Lung (tissue), 12 donors: ENCODE measurements around the gene SNRPD3. TPM values are rescaled to one million over a fixed set of nuclear protein-coding genes. Genes with fewer than 3 reads are reported as not detected.
A peak's percentile ranks its signal among the peaks of the same experiment; 100 is the strongest.
"Not testable (repeated sequence)": the region's sequence is repeated elsewhere in the genome, so short reads cannot be mapped to it uniquely, and the experiment has no call there.

Experiments
- ATAC-seq: fragments of 200-7000 bp; cut with Tn5 transposase; one replicate; pipeline ENCODE4 v1.9.1; 2020; ENCODE audit warnings: moderate number of reproducible peaks; ENCODE audit not compliant: insufficient read depth, low FRiP score
- DNase-seq, 3 donors: peaks; one replicate each; pipeline ENCODE4 v3.0.0-alpha.2; 2013 to 2017
- H3K27ac ChIP-seq, 2 donors: one replicate each; pipeline ENCODE4 v1.5.1; 2013; ENCODE audit warnings: mild to moderate bottlenecking in 2 of 2, moderate library complexity in 2 of 2, control low read depth in 1 of 2, inconsistent platforms in 1 of 2, low read depth in 1 of 2, low read length in 1 of 2
- H3K27me3 ChIP-seq, 3 donors: one replicate each; pipeline ENCODE4 v1.5.1; 2013; ENCODE audit warnings: low read length in 2 of 3; ENCODE audit not compliant: control insufficient read depth in 3 of 3, insufficient read depth in 3 of 3
- H3K36me3 ChIP-seq, 4 donors: one replicate each; pipeline ENCODE4 v1.5.1; 2013; ENCODE audit warnings: low read length in 4 of 4, mild to moderate bottlenecking in 1 of 4, moderate library complexity in 1 of 4; ENCODE audit not compliant: control insufficient read depth in 4 of 4, insufficient read depth in 4 of 4
- H3K4me1 ChIP-seq, 5 donors: one replicate each; pipeline ENCODE4 v1.5.1; 2013; ENCODE audit warnings: low read length in 5 of 5, mild to moderate bottlenecking in 2 of 5, moderate library complexity in 1 of 5; ENCODE audit not compliant: control insufficient read depth in 5 of 5, insufficient read depth in 5 of 5
- H3K4me3 ChIP-seq: one replicate; pipeline ENCODE4 v1.5.1; 2013; ENCODE audit warnings: mild to moderate bottlenecking, control low read depth, moderate library complexity
- H3K9ac ChIP-seq, 2 donors: one replicate each; pipeline ENCODE4 v1.5.1; 2013; ENCODE audit warnings: low read length in 2 of 2, control low read depth in 1 of 2; ENCODE audit not compliant: insufficient read depth in 1 of 2
- H3K9me3 ChIP-seq, 4 donors: one replicate each; pipeline ENCODE4 v1.5.1; 2013; ENCODE audit warnings: low read length in 3 of 4, mild to moderate bottlenecking in 1 of 4, moderate library complexity in 1 of 4; ENCODE audit not compliant: control insufficient read depth in 4 of 4, insufficient read depth in 3 of 4
- CTCF ChIP-seq: IDR thresholded peaks from 2 replicates; pipeline ENCODE4 v1.5.1; 2012; ENCODE audit warnings: mild to moderate bottlenecking; ENCODE audit errors: control extremely low read depth, extremely low read depth
- WGBS, 2 donors: extraction: QIAGEN DNeasy Blood & Tissue Kit; methylation state at CpG; one replicate each; pipeline ENCODE4 v1.1.7; 2013; 5-methylcytosine and 5-hydroxymethylcytosine counted together
- polyA plus RNA-seq, 2 donors: library from polyadenylated mRNA; stranded (reverse); fragments of 200-250 nt; gene quantifications; one replicate each; pipeline ENCODE4 v1.2.1, GENCODE V29; 2013
- total RNA-seq, 2 donors: library from RNA; depleted of rRNA in 1 of 2; stranded (reverse); fragments of >200 nt in 1 of 2; gene quantifications; one replicate each; pipeline ENCODE4 v1.2.1, GENCODE V29; 2014 to 2021
- donor health status: control.
- donor health status: control.
- donor health status: Bipolar disorder and iron deficiency.
- donor health status: healthy.
- donor health status: DM: yes; HTN: yes; CAD: no.

SNRPD3 gene
- total and polyA plus RNA-seq, 4 donors: 76.3 to 193 (median 111) TPM

GRCh38 chr22:24601217-24602104 lies 45.7 kb downstream of the SNRPD3 start:
- Histone ChIP-seq H3K4me1 (peaks cover 0 to 10% (median 0%) of the 10 kb centered on the region in 5 donors), H3K9me3 (no peaks in the 10 kb centered on the region), H3K27ac (peak overlapping the region in 1 of 2 donors; percentile 69), H3K9ac (no peak overlapping the region), H3K4me3 (no peak overlapping the region), H3K27me3 (no peaks in the 10 kb centered on the region), H3K36me3 (no peaks in the 10 kb centered on the region)
- DNase-seq (peak in 2 of 3 donors; percentile 48 to 52), ATAC-seq (peak; percentile 53)
- TF ChIP-seq CTCF: no peak
- WGBS, 2 donors: 61 to 69% methylated on average over 9 to 12 of the region's 12 CpGs

- not testable (repeated sequence) for H3K4me3 ChIP-seq, H3K9me3 ChIP-seq, H3K9ac ChIP-seq, ATAC-seq, H3K36me3 ChIP-seq, DNase-seq, H3K27me3 ChIP-seq
- 86 to 90% methylated on average over 11 of the region's 11 CpGs for WGBS, 2 donors
- Histone ChIP-seq H3K27ac (peak overlapping the region in 1 of 2 donors; percentile 69), H3K4me1 (peaks cover 0 to 10% (median 0%) of the 10 kb centered on the region in 5 donors)
Observed at GRCh38 chr22:24602105-24602749, 46.4 kb downstream of the SNRPD3 start.

- H3K36me3 ChIP-seq, H3K9me3 ChIP-seq, H3K4me3 ChIP-seq, H3K27me3 ChIP-seq, H3K9ac ChIP-seq, DNase-seq: not testable (repeated sequence)
- ATAC-seq: peak; percentile 10
- Histone ChIP-seq H3K4me1 (peaks cover 0 to 10% (median 0%) of the 10 kb centered on the region in 5 donors), H3K27ac (peak within 1 kb of the TSS in 1 of 2 donors; percentile 62)
- 60 to 63% methylated on average over 19 to 22 of the region's 22 CpGs for WGBS, 2 donors
Observed at GRCh38 chr22:24602847-24603769, 47.3 kb downstream of the SNRPD3 start, which contains the start of gene GGT1. Gene GGT1, plus strand, starts transcription at chr22:24603193. Its CDS starts 7,889 bp downstream, at chr22:24611082.

- ATAC-seq: peak; percentile 29
- not testable (repeated sequence) for H3K27ac ChIP-seq, H3K4me3 ChIP-seq, DNase-seq, H3K9ac ChIP-seq, H3K27me3 ChIP-seq, H3K36me3 ChIP-seq, H3K9me3 ChIP-seq
- peaks cover 0 to 10% (median 0%) of the 10 kb centered on the region in 5 donors for H3K4me1 ChIP-seq
- 15 to 26% methylated on average over 18 of the region's 18 CpGs for WGBS, 2 donors
Observed at GRCh38 chr22:24603770-24604629, 48.2 kb downstream of the SNRPD3 start.

- not testable (repeated sequence) for H3K36me3 ChIP-seq, H3K4me1 ChIP-seq, DNase-seq, ATAC-seq, H3K27ac ChIP-seq, H3K9ac ChIP-seq, H3K9me3 ChIP-seq, H3K27me3 ChIP-seq, H3K4me3 ChIP-seq
- WGBS, 2 donors: 66 to 79% methylated on average over 2 of the region's 2 CpGs
Observed at GRCh38 chr22:24606340-24606739, 50.5 kb downstream of the SNRPD3 start.

GRCh38 chr22:24607429-24607983 lies 51.7 kb downstream of the SNRPD3 start:
- not testable (repeated sequence) for ATAC-seq, H3K27me3 ChIP-seq, H3K9ac ChIP-seq, H3K4me1 ChIP-seq, H3K27ac ChIP-seq, H3K4me3 ChIP-seq, H3K9me3 ChIP-seq, DNase-seq, H3K36me3 ChIP-seq
- WGBS, 2 donors: 54 to 62% methylated on average over 17 to 18 of the region's 18 CpGs
